ENCODE measurements around the gene RAB8B. TPM values are rescaled to one million over a fixed set of nuclear protein-coding genes. Genes with fewer than 3 reads are reported as not detected.
A peak's percentile ranks its signal among the peaks of the same experiment; 100 is the strongest.

RAB8B gene
- total RNA-seq, 4 donors from 2014 or later = 18.7 to 41.0 (median 35.5) TPM

DNA sequence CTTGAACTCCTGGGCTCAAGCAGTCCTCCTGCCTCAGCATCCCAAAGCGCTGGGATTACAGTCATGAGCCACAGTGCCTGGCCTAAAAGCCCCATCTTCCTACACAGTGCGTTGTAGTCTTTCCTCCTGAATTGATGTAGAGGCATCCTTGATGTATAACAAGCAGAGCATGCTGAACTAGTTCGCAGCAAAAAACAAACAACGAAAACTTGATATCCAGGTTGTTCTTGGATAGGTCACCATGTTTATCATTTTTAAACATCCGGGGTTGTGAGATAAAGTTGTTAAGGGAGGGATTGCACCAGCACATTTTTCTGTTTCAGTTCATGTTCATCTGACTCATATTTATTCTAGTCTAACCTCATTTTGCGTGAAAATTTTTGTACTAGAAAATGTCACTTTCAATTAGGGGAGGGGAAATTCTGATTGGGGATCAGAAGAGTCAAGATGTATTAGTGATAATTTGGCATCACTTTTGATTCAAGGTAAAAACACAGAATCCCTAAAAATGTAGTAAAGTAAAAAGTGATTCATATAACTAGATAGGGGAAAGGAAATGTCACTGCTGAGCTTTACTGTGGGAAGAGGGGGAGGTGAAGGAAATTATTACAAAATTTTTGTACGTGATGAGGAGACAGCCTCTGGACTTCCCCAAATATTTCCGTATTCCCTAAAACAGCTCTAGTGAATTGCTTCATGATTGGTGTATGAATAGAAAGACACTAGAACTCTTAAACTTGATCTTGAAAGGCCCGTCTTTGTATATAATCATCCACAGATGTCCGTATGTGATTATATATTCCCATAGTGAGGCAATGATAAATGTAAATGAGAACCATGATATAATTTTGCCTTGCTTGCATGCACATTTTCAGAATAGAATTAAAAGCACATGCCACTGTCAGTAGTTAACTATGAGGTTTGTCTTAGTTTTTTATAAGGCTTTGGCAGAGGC lies 22.9 kb downstream of the RAB8B start:
- H3K4me1 ChIP-seq = peaks cover 3 to 37% (median 30%) of the 10 kb centered on the region in 4 donors
- intact Hi-C loops (cut with DNase I) = no loop called here
- WGBS = 60% methylated on average over 10 of the region's 10 CpGs
- TF ChIP-seq POLR2A (IDR thresholded peaks at IDR 0.05; ENCODE audit: low read depth) (no peak), EP300 (IDR thresholded peaks at IDR 0.05) (no peak), POLR2AphosphoS5 (IDR thresholded peaks at IDR 0.05) (no peak)
- TF ChIP-seq, protein P1, sequence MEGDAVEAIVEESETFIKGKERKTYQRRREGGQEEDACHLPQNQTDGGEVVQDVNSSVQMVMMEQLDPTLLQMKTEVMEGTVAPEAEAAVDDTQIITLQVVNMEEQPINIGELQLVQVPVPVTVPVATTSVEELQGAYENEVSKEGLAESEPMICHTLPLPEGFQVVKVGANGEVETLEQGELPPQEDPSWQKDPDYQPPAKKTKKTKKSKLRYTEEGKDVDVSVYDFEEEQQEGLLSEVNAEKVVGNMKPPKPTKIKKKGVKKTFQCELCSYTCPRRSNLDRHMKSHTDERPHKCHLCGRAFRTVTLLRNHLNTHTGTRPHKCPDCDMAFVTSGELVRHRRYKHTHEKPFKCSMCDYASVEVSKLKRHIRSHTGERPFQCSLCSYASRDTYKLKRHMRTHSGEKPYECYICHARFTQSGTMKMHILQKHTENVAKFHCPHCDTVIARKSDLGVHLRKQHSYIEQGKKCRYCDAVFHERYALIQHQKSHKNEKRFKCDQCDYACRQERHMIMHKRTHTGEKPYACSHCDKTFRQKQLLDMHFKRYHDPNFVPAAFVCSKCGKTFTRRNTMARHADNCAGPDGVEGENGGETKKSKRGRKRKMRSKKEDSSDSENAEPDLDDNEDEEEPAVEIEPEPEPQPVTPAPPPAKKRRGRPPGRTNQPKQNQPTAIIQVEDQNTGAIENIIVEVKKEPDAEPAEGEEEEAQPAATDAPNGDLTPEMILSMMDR (IDR thresholded peaks at IDR 0.05) = no peak
- H3K36me3 ChIP-seq = no peaks in the 10 kb centered on the region
- no peak overlapping the region for H3K4me3 ChIP-seq
- no peaks in the 10 kb centered on the region for H3K27me3 ChIP-seq
- no peaks in the 10 kb centered on the region for H3K9me3 ChIP-seq
- DNase-seq (ENCODE audit: extremely low spot score) = no peak
- H3K27ac ChIP-seq (replicated peaks in 1 of 4) = peak overlapping the region; percentile 52 to 59 (median 56)

DNA sequence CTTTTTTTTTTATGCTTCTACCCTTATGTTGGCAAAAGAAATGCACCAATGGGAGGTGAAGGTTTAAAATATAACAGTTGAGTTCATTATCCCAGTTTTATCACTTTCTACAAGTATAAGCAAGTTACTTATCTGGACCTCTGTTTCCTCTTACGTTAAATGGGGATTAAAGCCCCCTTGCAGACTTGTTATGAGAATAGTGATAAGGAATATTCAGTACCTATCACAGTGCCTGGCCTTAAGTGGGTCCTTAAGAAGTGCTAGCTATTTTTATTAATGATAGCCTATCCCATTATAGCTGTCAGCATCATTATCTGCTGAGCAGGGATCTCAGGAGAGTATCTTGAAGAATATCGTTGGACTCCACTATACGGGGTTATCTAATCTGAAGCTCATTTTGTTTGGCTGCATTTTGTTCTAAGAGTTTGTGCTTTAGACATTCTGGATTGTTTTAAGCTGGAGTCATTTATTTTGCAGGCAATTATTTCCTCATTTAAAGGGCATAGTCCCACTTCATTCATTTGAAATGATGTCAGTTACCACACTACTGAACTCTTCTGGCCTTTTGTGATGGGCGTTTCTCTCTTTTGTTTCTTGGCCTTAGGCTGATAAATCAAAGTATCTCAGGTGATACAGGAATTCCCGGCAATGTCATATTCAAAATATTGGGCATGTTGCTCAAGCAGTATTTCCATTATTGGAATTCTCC lies 28.8 kb downstream of the RAB8B start:
- H3K27ac ChIP-seq (replicated peaks in 1 of 4) = peak overlapping the region in 1 of 4 donors; percentile 25
- 53% methylated on average over 5 of the region's 5 CpGs for WGBS
- intact Hi-C loops (cut with DNase I) = no loop called here
- no peak for DNase-seq (ENCODE audit: extremely low spot score)
- no peaks in the 10 kb centered on the region for H3K27me3 ChIP-seq
- H3K4me1 ChIP-seq = peaks cover 26 to 48% (median 42%) of the 10 kb centered on the region in 4 donors
- TF ChIP-seq, protein P1 (IDR thresholded peaks at IDR 0.05) = no peak
- TF ChIP-seq POLR2AphosphoS5 (IDR thresholded peaks at IDR 0.05) (no peak), POLR2A (IDR thresholded peaks at IDR 0.05; ENCODE audit: low read depth) (no peak), EP300 (IDR thresholded peaks at IDR 0.05) (no peak)
- H3K36me3 ChIP-seq = no peaks in the 10 kb centered on the region
- no peak overlapping the region for H3K4me3 ChIP-seq
- no peaks in the 10 kb centered on the region for H3K9me3 ChIP-seq

DNA sequence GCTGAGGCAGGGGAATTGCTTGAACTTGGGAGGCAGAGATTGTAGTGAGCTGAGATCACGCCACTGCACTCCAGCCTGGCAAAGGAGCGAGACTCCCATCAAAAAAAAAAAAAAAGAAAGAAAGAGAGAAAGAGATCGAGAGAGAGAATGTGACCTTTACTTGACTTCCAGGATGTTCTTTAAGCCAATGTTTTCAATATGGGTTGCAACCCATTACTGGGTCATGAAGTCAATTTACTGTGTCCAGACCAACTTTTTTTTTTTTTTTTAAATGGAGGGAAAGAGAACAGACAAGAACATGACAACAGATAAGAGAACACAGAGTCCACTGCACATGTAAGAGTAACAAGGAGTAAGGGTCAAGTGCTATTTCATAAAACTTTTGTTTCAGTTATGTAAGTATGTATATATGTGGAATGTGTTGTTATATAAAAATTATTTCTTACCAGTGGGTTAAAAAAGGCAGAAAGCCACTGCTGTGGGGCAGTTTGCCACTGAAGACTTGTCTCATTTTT lies 29.8 kb downstream of the RAB8B start:
- WGBS = 74% methylated on average over 3 of the region's 3 CpGs
- Histone ChIP-seq H3K4me3 (no peak overlapping the region), H3K27ac (replicated peaks in 1 of 4) (peak overlapping the region in 1 of 4 donors; percentile 25), H3K36me3 (no peaks in the 10 kb centered on the region), H3K4me1 (peaks cover 26 to 41% (median 35%) of the 10 kb centered on the region in 4 donors), H3K9me3 (no peaks in the 10 kb centered on the region), H3K27me3 (no peaks in the 10 kb centered on the region)
- no peak for TF ChIP-seq EP300 (IDR thresholded peaks at IDR 0.05)
- intact Hi-C loops (cut with DNase I) = no loop called here
- no peak for DNase-seq (ENCODE audit: extremely low spot score)

DNA sequence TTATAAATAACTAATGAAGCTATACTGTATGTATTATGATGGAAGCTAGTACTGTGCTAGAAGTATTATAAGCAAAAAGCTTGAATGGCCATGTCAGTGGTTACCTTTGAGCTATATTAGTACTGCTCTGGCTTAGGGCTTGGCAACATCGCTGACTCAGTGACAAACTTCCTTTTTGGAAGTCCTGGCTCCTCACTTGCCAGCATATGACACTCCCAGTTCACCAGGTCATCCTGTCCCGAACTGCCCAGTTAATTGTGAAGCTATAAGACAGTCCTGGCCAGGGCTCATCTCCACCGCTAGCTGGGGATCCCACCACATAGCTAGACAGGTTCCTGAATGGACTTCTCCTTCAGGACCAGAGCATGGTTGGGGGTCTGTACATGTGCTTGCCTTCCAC lies 31.9 kb downstream of the RAB8B start:
- no peak for DNase-seq (ENCODE audit: extremely low spot score)
- intact Hi-C loops (cut with DNase I) = no loop called here
- TF ChIP-seq POLR2A (IDR thresholded peaks at IDR 0.05; ENCODE audit: low read depth) = no peak
- TF ChIP-seq POLR2AphosphoS5 (IDR thresholded peaks at IDR 0.05) = peak in 1 of 2 donors; percentile 41
- Histone ChIP-seq H3K27me3 (no peaks in the 10 kb centered on the region), H3K4me3 (no peak overlapping the region), H3K4me1 (peaks cover 26 to 41% (median 36%) of the 10 kb centered on the region in 4 donors), H3K9me3 (no peaks in the 10 kb centered on the region), H3K27ac (replicated peaks in 1 of 4) (peak overlapping the region in 2 of 4 donors; percentile 13 to 14), H3K36me3 (peaks cover 0 to 3% (median 0%) of the 10 kb centered on the region in 4 donors)
- 48% methylated on average over 3 of the region's 3 CpGs for WGBS

DNA sequence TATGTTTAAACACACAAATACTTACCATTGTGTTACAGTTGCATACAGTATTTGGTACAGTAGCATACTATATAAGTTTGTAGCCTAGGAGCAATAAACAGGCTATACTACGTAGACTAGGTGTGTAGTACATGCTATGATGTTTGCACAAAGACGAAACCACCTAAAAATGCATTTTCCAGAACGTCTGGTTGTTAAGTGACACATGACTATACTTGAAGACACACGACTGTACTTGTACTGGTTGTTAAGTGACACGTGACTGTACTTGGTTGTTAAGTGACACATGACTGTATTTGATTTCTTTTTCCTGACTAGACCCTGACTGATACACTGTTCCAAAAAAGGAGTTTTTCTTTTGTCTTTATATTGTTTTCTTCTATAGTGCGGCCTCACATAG lies 34.1 kb downstream of the RAB8B start:
- WGBS = 78% methylated on average over 6 of the region's 6 CpGs
- Histone ChIP-seq H3K27me3 (no peaks in the 10 kb centered on the region), H3K4me1 (peaks cover 19 to 47% (median 40%) of the 10 kb centered on the region in 4 donors), H3K4me3 (no peak overlapping the region), H3K27ac (replicated peaks in 1 of 4) (no peak overlapping the region), H3K36me3 (peaks cover 0 to 3% (median 0%) of the 10 kb centered on the region in 4 donors), H3K9me3 (no peaks in the 10 kb centered on the region)
- TF ChIP-seq POLR2A (IDR thresholded peaks at IDR 0.05; ENCODE audit: low read depth) (no peak), POLR2AphosphoS5 (IDR thresholded peaks at IDR 0.05) (no peak), EP300 (IDR thresholded peaks at IDR 0.05) (no peak)
- TF ChIP-seq, protein P1 (IDR thresholded peaks at IDR 0.05) = no peak
- no peak for DNase-seq (ENCODE audit: extremely low spot score)
- intact Hi-C loops (cut with DNase I) = no loop called here
